NCI-H187 (cell line): ENCODE data around the gene DGKB.

ENCODE experiments used
- DNase-seq, 2 experiments: peaks; one replicate each; lab custom pipeline; 2025; lab: John Stamatoyannopoulos, UW

Gene DGKB

DNA sequence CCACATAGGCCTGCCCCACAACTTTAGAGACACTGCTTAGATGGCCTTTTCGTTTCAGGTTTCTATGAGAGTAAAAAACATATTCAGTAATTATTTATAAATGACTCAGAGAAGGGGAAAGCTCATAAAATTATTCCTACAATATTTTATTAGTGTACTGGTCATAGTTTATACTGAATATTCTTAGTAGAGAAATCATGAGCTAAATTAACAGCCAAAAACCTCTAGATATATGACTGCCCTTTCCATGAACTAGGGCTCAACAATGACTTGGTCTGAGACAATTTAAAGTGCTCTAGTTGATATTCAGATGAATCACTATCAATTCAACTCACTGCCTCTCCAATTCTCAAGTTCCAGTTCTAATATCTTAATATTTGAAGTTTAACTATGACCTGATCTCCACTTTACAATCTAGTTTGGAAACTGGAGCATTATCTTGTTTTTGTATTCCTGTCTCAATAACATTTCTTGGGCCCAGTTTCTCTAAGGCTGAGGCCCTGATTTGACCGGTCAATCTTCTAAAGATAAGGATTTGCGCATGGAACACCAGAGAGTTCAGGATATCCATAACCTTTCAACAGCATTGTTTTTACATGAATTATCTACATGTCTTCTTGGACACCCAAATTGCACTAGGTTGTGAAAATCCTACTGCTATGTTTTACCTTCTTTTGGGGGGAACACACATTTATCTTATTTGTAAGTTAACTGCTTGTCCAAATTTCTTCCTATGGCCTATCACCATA, 141.6 kb downstream of the DGKB start:
- no peak for DNase-seq

DNA sequence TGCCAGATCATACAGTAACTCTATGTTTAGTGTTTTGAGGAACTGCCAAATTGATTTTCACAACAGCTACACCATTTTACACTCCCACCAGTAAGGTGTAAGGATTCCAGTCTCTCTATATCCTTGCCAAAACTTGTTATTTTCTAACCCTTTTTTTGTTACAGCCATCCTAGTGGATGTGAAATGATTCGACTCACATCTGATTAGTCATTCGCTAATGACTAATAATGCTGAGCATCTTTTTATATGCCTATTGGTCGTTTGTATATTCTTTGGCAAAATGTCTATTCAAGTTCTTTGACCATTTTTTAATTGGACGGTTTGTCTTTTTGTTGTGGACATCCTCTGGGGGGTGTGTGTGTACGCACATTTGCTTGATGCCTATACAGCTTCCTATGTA, 142.8 kb downstream of the DGKB start:
- DNase-seq, result no peak

DNA sequence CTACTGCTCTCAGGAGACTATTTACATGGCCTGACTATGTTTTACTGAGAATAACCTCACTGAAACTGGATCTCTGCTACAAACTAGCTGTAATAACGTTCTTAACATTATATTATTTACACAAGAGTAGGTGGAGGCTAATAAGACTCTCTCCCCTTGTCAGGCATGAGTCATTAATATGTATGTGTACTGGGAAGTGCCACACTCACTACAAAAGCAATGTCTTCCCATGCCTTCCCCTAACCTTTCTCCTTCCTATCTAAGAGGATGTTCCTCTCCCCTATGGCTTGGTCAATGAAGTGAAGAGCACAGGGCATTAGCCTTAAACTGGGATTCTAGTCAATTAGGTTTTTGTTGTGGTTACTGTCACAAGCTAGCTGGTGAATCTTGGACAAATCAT, 147.9 kb downstream of the DGKB start:
- no peak for DNase-seq

DNA sequence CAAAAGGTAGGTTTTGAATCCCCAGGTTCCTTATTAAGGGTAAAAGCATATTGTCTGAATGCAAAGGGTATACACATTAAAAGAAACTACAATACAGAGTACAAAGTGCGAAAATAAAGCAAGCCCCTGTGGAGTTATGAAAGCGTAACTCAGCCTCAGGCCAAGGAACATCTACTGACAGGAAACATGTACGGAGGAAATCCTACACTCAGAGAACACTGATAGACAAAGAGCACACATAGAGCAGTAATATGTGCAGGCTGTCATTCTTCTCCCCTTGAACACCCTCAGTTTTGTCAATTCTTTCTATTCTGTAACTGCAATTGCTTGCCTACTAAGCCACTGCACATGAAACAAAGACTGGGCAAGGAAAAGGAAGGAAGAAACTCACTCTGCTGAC, 150.2 kb downstream of the DGKB start:
- DNase-seq, result no peak

DNA sequence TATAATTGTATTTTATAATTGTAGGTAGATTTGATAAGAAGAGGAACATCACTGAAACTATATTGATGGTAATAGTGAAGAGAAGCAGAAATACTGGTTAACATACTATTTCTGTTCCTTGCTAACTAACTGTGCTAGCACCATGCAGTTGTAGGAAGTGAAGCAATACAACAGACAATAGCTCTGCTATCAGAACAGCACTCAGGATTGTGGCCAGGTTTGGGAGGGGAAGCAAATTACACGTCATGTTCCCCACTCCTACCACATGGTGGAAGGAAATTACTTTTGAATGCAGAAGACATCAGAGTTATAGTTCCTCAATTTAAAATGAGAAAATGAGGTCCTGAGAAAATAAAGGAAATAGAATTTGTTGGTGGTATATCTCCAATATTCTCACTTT, 151.1 kb downstream of the DGKB start:
- DNase-seq, result no peak

DNA sequence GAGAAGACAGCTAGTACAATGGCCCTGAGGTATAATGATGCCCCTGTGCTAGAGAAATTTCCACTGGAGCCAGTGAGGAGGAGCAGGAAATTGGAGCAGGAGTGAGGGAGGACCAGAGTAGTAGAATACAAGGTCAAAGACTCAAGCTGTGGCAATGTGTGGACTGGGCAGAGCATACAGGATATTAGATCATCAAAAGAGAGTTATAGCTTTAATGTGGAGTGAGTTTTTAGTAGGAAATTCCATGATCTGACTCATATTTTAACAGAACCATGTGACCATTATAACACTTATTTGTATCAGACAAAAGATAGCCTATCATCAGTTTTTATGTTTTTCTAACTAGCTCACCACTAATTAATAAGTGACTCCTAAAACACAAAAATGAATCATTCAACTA, 154.1 kb downstream of the DGKB start:
- no peak for DNase-seq

DNA sequence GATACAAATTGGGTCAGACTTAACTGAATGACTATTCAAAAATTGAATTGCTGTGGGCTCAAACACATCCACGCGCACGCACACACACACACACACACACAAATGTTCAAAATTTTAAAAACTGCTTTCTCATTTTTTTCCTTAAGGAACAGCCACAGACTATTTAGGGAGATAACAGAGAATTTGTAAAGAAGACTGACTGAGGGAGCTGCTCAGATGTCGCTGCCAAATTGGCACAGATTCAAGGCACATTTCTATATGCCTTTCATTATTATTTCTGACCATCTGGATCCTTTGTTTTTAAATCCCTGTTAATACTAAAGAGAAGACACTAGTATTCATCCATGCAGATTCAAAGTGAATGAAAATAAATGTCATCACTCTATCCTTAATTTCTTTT, 154.8 kb downstream of the DGKB start:
- DNase-seq, result no peak

DNA sequence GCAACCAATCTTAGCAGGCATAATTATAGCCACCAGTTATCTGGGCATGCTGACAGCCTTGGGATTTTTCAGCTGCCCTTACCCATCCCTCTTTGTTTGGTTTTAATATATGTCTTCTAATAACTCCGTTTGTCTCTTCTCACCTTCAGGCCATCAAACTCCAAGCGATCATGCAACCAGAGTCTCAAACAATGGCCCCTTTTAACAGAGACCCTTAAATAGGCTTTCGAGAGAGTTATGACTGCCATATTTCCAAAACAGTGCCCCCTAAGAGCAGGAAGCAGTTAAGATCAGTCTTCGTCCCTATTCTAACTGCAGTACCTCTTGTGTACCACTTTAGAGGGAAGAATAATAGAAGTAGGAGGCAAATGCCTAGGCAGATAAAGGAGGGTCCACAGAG, 157.5 kb downstream of the DGKB start:
- no peak for DNase-seq

DNA sequence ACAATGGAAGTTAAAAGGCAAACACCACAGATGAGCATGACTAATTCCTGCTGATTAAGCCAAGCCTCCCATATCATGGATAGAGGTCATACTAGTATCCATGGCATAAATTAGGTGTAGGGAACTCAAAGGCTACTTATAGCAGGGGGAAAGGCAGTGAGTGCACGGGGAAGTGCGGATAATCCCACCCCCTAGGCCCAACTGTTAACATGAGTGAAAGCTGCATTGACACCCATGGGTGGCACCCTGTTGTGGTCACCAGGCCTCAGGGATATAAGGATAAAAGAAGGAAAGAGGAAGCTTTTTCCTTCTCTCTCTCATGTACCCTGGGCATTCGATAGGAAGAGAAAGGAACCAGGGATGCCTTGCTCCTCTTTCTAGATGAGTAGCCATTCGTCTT, 161.9 kb downstream of the DGKB start:
- no peak for DNase-seq

DNA sequence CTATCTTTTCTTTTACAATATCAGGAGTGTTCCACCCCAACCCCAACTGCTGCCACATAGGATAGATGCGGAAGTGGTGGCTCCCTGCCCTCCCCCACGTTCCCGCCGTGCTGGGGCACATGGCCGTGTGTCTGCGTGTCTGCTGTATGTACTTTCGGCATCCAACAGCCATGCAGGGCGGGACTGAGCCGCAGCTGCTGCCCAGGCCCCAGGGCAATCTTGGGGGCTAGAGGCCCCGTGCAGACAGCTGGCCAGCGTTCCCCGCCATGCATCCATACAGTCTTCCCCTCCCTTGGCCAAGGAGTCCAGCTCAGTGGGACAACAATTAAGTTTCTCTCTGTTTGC, 162.7 kb downstream of the DGKB start:
- DNase-seq, result no peak

DNA sequence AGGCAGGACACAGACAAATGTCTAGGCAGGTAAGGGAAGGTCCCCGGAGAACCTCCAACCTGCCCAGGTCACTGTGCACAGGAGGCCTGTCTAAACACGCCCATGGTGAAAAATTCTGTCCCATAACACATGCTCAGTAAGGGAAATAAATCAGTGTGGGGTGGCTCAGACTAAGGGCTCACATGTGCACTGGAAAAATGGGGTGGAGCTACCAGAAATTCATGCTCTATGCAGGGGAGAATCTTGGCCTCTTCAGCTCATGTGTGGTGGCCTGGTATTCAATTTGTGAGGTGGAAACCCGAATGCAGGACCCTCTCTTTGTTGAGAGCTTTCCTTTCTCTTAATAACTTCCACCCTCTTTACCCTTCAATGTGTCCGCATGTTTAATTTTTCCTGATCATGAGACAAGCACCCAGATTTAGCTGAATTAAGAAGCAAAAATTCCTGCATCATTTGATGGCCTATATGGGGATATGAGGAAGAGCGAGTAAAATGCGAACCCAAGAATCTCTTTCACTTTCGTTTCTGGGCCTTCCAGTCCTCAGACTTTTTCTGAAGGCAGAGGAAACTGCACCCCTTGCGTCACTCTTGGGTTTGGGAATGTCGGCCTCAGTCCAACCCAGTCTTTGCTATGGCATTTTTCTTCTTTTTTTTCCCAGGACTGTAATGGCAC, 163.2 kb downstream of the DGKB start:
- no peak for DNase-seq

DNA sequence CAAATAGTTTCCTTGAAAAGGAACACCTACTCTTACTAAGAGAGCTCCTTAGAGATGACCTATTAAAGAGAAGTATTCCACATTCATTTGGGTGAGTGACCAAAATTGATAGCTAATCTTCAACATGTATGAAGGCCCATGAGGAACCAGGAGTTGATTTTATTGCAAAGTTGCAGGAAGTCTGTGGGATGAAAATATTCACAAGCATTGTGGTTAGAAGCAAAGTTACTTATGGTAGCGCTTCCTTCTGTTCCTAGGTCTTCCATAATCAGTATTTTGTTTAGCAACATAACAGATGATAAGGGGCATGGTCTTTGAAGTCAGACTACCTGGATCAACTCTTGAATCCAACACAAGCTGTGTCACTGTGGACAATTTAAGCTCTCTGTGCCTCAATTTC, 164.5 kb downstream of the DGKB start:
- DNase-seq, result no peak

DNA sequence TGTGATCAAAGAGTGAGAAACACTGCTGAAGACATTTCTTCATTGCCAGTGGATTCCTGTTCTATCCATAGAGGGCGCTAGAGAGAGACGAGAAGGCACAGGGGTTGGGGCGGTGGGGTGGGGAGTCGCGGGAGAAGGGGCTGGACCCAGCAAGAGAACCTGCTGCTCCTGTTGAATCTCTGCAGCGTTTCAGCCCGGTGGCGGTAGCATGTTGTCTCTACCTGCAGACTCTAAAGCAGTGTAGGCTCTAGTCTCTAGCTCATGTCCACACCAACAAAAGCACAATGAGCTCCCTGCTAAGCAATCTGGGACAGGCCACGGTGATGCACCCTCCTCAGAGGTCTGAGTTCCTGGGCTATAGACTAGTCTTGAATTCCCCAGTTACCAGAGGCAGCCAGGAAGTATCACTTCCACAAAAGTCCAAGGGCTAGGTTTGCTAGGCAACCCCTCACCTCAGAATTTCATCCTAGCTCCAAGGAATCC, 167.7 kb downstream of the DGKB start:
- DNase-seq, result no peak

DNA sequence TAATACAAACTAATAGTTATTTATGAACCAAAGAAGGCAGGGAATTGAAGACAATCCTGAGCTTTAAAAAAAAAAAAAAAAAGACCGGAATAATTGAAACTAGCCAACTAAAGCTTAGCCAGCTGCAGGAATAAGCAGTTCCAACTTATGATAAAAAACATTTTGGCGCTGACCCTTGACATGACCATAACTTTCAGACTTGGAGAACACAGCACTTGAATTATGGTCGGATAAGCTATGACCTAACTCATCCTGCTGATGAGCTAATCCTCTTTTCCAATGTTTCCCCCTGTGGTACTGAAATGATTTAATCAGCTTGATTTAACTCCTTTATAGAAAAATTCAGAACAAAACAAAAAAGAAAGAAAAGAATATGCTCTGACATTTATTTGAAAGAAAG, 181.8 kb downstream of the DGKB start:
- no peak for DNase-seq

DNA sequence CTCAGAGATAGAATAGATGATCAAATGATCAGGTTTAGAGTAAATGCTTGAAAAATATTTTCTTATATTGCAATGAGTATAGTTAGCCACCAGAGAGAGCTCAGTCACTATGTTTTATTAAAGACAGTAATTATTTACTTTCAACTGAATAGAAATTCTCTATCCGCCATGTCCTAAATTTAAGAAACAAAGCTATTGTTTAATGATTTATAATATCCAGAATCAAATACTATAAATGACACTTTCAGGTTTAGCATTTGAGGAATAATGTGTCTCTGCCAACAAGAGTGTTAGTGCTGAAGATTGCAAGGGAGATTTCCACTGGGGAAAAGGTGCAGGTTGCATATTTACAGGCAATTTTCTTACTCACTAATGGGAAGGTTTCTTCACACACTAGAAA, 184.7 kb downstream of the DGKB start:
- DNase-seq, result no peak

DNA sequence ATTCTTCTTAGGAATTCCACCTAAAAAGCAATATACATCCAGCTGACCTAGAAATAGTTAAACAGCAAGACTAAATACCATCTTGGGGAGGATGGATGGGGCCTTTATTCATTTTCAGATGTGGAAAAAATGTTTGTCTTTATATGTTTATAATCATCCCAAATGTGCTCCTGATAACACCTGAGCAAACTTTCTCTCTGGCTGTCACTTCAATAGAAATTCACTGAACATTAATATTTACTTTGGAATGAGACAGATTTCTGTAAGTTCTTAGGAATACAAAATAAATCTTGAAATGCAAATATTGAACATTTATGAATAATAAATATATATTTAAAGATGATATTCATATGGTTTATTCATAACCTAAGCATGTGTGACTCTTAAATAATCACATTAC, 185.4 kb downstream of the DGKB start:
- no peak for DNase-seq

DNA sequence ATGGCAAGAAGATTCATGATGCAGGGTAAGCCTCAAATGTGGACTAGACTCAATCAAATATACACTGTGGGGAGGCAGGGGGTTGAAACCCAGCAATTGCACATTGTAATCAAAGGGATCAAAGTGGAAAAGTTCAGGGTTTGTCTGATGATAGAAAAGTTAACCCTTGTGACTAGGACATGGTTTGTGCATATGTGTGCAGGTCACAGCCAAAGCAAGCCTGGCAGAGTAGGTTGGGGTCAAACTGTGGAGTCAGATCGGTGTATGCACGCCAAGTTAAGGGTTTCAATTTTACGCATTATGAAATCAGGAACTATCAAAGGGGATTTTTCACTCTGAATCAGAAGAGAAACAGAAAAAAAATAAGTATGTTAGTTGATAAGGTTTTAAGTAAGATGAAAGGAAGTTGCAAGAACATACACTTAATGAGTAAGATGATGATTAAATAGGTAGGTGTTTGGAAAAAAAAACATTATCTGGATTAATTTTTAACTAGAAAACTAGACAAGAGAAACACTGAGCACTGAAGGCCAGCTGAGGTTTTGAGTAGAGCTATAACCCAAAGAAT, 188.3 kb downstream of the DGKB start:
- no peak for DNase-seq

DNA sequence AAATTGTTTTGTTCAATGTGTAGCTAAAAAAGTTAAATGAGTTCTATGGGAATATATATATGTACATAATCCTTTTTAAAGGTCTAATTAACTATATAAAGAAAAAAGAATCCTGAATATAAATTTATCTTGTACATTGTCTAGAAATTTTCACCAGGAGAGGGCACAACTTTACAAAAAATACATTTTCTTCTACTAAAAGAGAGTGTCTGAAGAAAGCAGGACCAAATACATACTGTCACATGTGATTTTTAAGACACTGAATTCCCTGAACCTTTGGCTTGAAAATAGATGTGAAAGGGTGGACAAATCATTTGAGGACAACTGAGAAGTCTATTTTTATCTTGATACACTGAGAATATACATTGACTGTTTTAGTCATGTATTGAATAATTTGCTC, 204.3 kb downstream of the DGKB start:
- no peak for DNase-seq

DNA sequence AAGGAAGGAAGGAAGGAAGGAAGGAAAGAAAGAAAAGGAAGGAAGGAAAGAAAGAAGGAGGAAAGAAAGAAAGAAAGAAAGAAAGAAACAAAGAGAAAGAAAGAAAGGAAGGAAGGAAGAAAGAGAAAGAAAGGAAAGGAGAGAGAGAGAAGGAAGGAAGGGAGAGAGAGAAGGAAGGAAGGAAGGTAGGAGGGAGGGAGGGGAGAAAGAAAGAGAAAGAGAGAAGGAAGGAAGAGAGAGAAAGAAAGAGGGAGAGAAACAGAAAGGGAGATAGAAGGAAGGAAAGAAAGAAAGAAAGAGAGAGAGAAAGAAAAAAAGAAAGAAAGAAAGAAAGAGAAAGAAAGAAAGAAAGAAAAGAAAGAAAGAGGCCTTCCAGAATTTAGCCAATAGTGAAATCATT, 204.9 kb downstream of the DGKB start:
- DNase-seq, result no peak

DNA sequence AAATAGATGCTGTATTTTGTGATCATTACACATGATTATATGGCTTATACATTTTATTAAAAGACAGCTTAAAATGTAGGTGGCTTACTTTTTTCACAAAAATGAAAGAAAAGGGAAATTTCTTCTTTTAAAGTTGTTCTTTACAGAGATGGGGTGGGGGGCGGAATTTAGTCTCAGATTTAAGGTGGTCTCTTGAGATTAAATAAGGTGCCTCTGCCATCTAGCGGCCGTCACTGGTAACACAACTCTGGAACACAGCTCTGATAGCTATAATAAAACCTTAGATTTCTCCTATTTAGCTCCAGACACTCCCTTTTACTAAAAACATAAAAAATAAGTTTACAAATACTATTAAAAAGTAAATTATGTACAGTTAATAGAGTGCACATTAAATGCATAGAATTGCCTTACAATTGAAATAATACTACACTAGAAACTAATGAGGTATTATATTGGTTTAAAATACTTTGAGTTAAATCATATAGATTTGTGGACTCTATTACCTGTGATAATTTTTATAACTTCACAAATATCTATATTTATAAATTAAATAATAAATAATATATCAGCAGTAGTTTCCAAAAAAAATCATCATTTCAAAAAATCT, 210.9 kb downstream of the DGKB start:
- DNase-seq, result no peak

DNA sequence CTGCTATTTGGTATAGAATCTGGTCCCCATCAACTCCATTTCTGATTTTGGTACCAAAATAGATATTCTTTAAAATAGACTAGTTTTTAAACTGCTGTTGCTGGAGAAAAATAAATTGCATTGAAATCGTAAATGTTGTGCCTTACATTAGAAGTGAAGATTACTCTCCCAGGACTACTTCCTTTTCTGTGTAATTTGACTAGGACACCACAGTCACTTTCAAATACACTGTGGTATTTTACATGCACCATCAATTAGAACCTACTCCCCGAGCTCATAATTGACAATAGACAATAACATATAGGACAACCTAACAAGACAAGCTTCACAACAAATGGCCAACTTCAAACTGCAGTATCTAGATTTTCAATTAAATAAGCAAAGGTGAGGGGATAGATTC, 211.5 kb downstream of the DGKB start:
- no peak for DNase-seq

DNA sequence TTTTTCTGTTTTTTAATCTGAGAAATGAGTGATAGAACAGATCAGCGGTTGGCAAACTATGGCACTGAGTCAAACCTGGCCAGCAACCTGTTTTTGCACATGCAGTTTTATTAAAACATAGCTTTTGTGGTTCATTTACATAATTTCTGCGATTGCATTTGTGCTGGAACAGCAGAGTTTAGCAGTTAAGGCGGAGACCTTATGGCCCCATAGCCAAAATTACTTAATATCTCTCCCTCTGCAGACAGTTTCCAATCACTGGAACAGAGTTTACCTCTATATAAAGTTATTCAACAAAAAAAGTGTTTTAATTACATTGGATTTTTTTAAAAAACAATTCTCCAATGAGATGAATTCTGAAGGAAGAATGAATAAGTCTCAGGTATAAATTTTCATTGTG, 212.1 kb downstream of the DGKB start:
- DNase-seq, result no peak

DNA sequence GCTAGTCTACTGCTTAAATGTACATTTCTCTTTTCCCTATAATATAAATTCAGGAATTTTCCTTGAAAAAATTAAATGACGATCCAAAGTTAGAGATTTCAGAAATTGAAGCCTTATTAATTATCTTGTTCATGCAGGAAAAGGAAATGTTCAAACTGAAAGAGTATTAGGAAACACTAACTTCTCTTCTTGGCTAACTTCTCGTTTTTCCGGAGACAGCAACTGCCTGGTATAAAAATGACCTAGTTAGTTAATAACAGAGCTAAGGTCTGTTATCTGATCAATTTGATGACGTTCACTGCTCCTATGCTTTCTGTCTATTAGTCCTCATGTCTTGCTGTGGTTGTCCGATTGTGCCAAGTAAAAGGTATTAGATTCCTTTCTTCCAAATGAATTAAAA, 212.5 kb downstream of the DGKB start:
- DNase-seq, result no peak
